ENCODE measurements around the gene PDHX.

GRCh38 chr11:34957606-34958005, 41.2 kb downstream of the PDHX start:
- TF ChIP-seq SP1 (IDR thresholded peaks at IDR 0.05) (no peak), ELF4 (IDR thresholded peaks at IDR 0.05) (no peak), FOXM1 (IDR thresholded peaks at IDR 0.05; ENCODE audit: borderline replicate concordance) (no peak), ZNF384 (IDR thresholded peaks at IDR 0.05) (no peak)
